ENCODE measurements around the gene TEKT5.

Gene TEKT5

DNA sequence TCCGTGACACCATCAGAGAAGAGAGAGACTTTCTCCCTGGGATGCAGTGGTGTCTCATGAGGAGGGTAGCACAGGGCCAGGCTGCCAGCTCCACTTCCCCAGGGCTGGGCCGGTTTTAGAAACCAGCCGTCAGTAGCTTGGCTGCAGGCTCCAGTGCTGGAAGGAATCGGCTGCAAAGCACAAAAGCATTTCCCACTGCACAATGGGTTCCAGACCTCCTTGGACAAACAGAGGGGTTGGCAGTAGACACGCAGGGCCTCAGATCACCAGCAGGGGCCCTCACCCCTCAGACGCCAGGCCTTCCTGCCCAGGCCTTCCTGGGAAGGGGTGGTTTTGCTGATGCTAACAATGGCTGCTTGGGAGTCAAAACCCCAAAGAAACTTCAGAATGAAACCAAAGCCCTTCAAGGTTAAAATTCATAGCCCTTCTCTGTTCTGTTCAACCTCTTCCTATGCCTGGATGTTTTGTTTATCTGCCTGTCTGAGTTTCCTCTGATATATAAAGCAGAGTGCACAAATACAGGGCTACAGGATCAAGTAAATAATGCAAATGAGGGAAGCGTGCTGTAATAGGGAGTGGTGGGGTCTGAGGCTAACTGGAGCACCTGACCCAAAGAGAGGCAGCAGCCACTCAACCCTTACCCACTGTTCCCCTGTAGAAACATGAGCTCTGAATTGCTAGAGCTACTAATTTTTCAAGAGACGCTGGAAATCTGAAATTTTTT, 26.2 kb downstream of the TEKT5 start:
- H2AFZ ChIP-seq (ENCODE audit: low read length) = 0 out of 2 replicates have a peak overlapping the region, but pooled peaks have one; percentile 64
- H3K4me1 ChIP-seq (ENCODE audit: insufficient read depth, low read length, poor library complexity, severe bottlenecking) = no peaks in the 10 kb centered on the region
- no peaks in the 10 kb centered on the region for H3K36me3 ChIP-seq (ENCODE audit: insufficient read depth, low read length)
- H3K4me3 ChIP-seq (ENCODE audit: low read length, poor library complexity, severe bottlenecking) = no peak overlapping the region
- no peaks in the 10 kb centered on the region for H3K9me2 ChIP-seq (replicated peaks; ENCODE audit: low read depth, low read length)
- no peaks in the 10 kb centered on the region for H3K27me3 ChIP-seq (ENCODE audit: insufficient read depth, low read length, poor library complexity, severe bottlenecking)
- no peak overlapping the region for H3K9ac ChIP-seq (ENCODE audit: low read depth, low read length, poor library complexity, severe bottlenecking)
- no peaks in the 10 kb centered on the region for H3K9me3 ChIP-seq (ENCODE audit: insufficient read depth, low read depth, low read length)
- H4K20me1 ChIP-seq (ENCODE audit: insufficient read depth, low read length, poor library complexity, severe bottlenecking) = no peaks in the 10 kb centered on the region
- no peaks in the 10 kb centered on the region for H3F3A ChIP-seq (ENCODE audit: low read depth)
- TF ChIP-seq EZH2phosphoT487 (IDR thresholded peaks at IDR 0.05; ENCODE audit: borderline replicate concordance) = no peak
- peak; percentile 47 for TF ChIP-seq CTCF (conservative IDR thresholded peaks at IDR 0.05; ENCODE audit: low read length)
- no peak overlapping the region for H3K4me2 ChIP-seq (ENCODE audit: low read depth, low read length, poor library complexity, severe bottlenecking)
- H3K79me2 ChIP-seq (ENCODE audit: insufficient read depth, low read length) = no peaks in the 10 kb centered on the region

- no peaks in the 10 kb centered on the region for H3K27me3 ChIP-seq (ENCODE audit: insufficient read depth, low read length, poor library complexity, severe bottlenecking)
- H3K9me2 ChIP-seq (replicated peaks; ENCODE audit: low read depth, low read length) = no peaks in the 10 kb centered on the region
- TF ChIP-seq EZH2phosphoT487 (IDR thresholded peaks at IDR 0.05; ENCODE audit: borderline replicate concordance) = no peak
- TF ChIP-seq CTCF (conservative IDR thresholded peaks at IDR 0.05; ENCODE audit: low read length) = no peak
- no peak overlapping the region for H3K4me3 ChIP-seq (ENCODE audit: low read length, poor library complexity, severe bottlenecking)
- no peak overlapping the region for H2AFZ ChIP-seq (ENCODE audit: low read length)
- no peaks in the 10 kb centered on the region for H4K20me1 ChIP-seq (ENCODE audit: insufficient read depth, low read length, poor library complexity, severe bottlenecking)
- H3K4me1 ChIP-seq (ENCODE audit: insufficient read depth, low read length, poor library complexity, severe bottlenecking) = no peaks in the 10 kb centered on the region
- no peaks in the 10 kb centered on the region for H3K79me2 ChIP-seq (ENCODE audit: insufficient read depth, low read length)
- H3K9ac ChIP-seq (ENCODE audit: low read depth, low read length, poor library complexity, severe bottlenecking) = no peak overlapping the region
- H3F3A ChIP-seq (ENCODE audit: low read depth) = no peaks in the 10 kb centered on the region
- no peaks in the 10 kb centered on the region for H3K36me3 ChIP-seq (ENCODE audit: insufficient read depth, low read length)
- no peak overlapping the region for H3K4me2 ChIP-seq (ENCODE audit: low read depth, low read length, poor library complexity, severe bottlenecking)
- no peaks in the 10 kb centered on the region for H3K9me3 ChIP-seq (ENCODE audit: insufficient read depth, low read depth, low read length)
Measured at GRCh38 chr16:10667239-10667638, 27.5 kb downstream of the TEKT5 start.

- Histone ChIP-seq H4K20me1 (ENCODE audit: insufficient read depth, low read length, poor library complexity, severe bottlenecking) (no peaks in the 10 kb centered on the region), H3F3A (ENCODE audit: low read depth) (no peaks in the 10 kb centered on the region), H3K9ac (ENCODE audit: low read depth, low read length, poor library complexity, severe bottlenecking) (no peak overlapping the region), H3K4me2 (ENCODE audit: low read depth, low read length, poor library complexity, severe bottlenecking) (no peak overlapping the region), H3K27me3 (ENCODE audit: insufficient read depth, low read length, poor library complexity, severe bottlenecking) (no peaks in the 10 kb centered on the region), H3K4me3 (ENCODE audit: low read length, poor library complexity, severe bottlenecking) (no peak overlapping the region), H2AFZ (ENCODE audit: low read length) (no peak overlapping the region), H3K36me3 (ENCODE audit: insufficient read depth, low read length) (no peaks in the 10 kb centered on the region), H3K9me3 (ENCODE audit: insufficient read depth, low read depth, low read length) (no peaks in the 10 kb centered on the region), H3K9me2 (replicated peaks; ENCODE audit: low read depth, low read length) (no peaks in the 10 kb centered on the region), H3K79me2 (ENCODE audit: insufficient read depth, low read length) (no peaks in the 10 kb centered on the region), H3K4me1 (ENCODE audit: insufficient read depth, low read length, poor library complexity, severe bottlenecking) (no peaks in the 10 kb centered on the region)
- TF ChIP-seq CTCF (conservative IDR thresholded peaks at IDR 0.05; ENCODE audit: low read length) (no peak), EZH2phosphoT487 (IDR thresholded peaks at IDR 0.05; ENCODE audit: borderline replicate concordance) (no peak)
Measured at GRCh38 chr16:10666291-10666690, 28.4 kb downstream of the TEKT5 start.
